ENCODE results near the gene LYVE1.

Gene LYVE1

GRCh38 chr11:10551845-10552352, 16.6 kb downstream of the LYVE1 start:
- DNase-seq: no peak

GRCh38 chr11:10551290-10551592, 17.2 kb downstream of the LYVE1 start:
- no peak for DNase-seq

GRCh38 chr11:10550503-10551289, 17.8 kb downstream of the LYVE1 start:
- DNase-seq: no peak

GRCh38 chr11:10544491-10545465, 23.7 kb downstream of the LYVE1 start:
- DNase-seq: no peak

GRCh38 chr11:10543782-10544181, 24.7 kb downstream of the LYVE1 start:
- no peak for DNase-seq

GRCh38 chr11:10542776-10543175, 25.7 kb downstream of the LYVE1 start:
- DNase-seq: no peak

- peak in 1 of 2 experiments; percentile 32 for DNase-seq
Measured at GRCh38 chr11:10541561-10541930, 26.9 kb downstream of the LYVE1 start.

- DNase-seq: peak; percentile 89 to 98
Measured at GRCh38 chr11:10540915-10541560, 27.4 kb downstream of the LYVE1 start, which contains the start of gene RNF141. RNF141 (minus strand) TSS chr11:10541187; CDS start chr11:10534158, 7,029 bp downstream.

GRCh38 chr11:10540546-10540914, 27.9 kb downstream of the LYVE1 start:
- peak; percentile 57 to 78 for DNase-seq

GRCh38 chr11:10539339-10539738, 29.1 kb downstream of the LYVE1 start:
- no peak for DNase-seq

GRCh38 chr11:10538924-10539323, 29.5 kb downstream of the LYVE1 start:
- DNase-seq: no peak

- no peak for DNase-seq
Measured at GRCh38 chr11:10537600-10537999, 30.9 kb downstream of the LYVE1 start.

- no peak for DNase-seq
Measured at GRCh38 chr11:10534316-10534715, 34.1 kb downstream of the LYVE1 start.

GRCh38 chr11:10533323-10533722, 35.1 kb downstream of the LYVE1 start:
- DNase-seq: no peak

- DNase-seq: no peak
Measured at GRCh38 chr11:10532526-10532925, 35.9 kb downstream of the LYVE1 start.

GRCh38 chr11:10529279-10529678, 39.2 kb downstream of the LYVE1 start:
- DNase-seq: no peak

GRCh38 chr11:10528121-10528520, 40.3 kb downstream of the LYVE1 start:
- DNase-seq: no peak

GRCh38 chr11:10526974-10527918, 41.2 kb downstream of the LYVE1 start:
- no peak for DNase-seq

GRCh38 chr11:10524471-10524870, 44.0 kb downstream of the LYVE1 start:
- no peak for DNase-seq

- DNase-seq: no peak
Measured at GRCh38 chr11:10522921-10523320, 45.5 kb downstream of the LYVE1 start.

GRCh38 chr11:10522276-10522675, 46.2 kb downstream of the LYVE1 start:
- DNase-seq: no peak

GRCh38 chr11:10520562-10520961, 47.9 kb downstream of the LYVE1 start:
- no peak for DNase-seq

Data from NCI-H526 (cell line).